IPS-15b (cell line): ENCODE results near the gene USP22.
"Not testable (repeated sequence)": the region's sequence is repeated elsewhere in the genome, so short reads cannot be mapped to it uniquely, and the experiment has no call there.

Experiments
- H3K27me3 ChIP-seq: one replicate; pipeline ENCODE4 v1.6.1; 2013; ENCODE audit warnings: low read length; ENCODE audit not compliant: control insufficient read depth, insufficient read depth
- H3K36me3 ChIP-seq: one replicate; pipeline ENCODE4 v1.6.1; 2013; ENCODE audit warnings: low read length; ENCODE audit not compliant: control insufficient read depth, insufficient read depth
- H3K4me1 ChIP-seq: one replicate; pipeline ENCODE4 v1.6.1; 2013; ENCODE audit warnings: mild to moderate bottlenecking, low read length; ENCODE audit not compliant: control insufficient read depth, insufficient read depth
- H3K4me3 ChIP-seq: one replicate; pipeline ENCODE4 v1.5.1; 2013; ENCODE audit warnings: low read depth, low read length
- H3K9ac ChIP-seq: one replicate; pipeline ENCODE4 v1.6.1; 2013; ENCODE audit warnings: low read depth, mild to moderate bottlenecking, low read length
- H3K9me3 ChIP-seq: one replicate; pipeline ENCODE4 v1.6.1; 2013; ENCODE audit warnings: mild to moderate bottlenecking, low read length; ENCODE audit not compliant: control insufficient read depth, insufficient read depth

The USP22 gene

GRCh38 chr17:21042458-21043295 is at the start of gene USP22:
TSS of gene USP22 (minus strand) at chr17:21043011. CDS start at chr17:21042835, 176 bp downstream.
- H3K27me3 ChIP-seq = no peaks in the 10 kb centered on the region

DNA sequence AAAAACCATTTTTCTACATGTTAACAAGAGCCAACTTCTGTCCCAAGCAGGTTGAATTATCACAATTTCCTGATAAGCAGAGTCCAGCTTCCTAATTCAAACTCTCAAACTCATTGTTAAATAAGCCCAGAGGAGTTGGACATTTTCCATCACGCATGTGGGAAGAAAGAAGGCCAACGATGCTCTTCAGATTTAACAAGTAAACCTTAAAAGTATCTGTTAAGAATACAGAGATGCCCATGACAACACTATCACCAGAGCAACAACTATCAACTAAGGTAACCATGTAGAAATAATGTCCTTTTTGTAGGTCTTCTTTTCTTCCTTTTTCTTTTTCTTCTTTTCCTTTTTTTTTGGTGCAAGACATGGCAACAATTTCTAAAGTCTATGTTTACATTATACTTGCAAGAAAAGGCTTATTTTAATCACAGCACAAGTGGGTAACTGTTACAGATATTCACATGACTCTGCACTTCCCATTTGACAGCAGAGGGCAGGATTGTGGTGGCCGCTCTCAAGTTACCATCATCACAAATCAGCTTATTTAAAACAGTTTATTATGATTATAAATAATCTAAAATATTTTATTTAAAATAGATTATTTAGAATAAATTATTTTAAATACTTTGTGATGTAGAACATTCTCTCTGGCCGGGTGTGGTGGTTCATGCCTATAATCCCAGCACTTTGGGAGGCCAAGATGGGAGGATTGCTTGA is 48.2 kb upstream of the USP22 start:
- H3K4me1 ChIP-seq = no peaks in the 10 kb centered on the region
- no peaks in the 10 kb centered on the region for H3K27me3 ChIP-seq
- no peak overlapping the region for H3K9ac ChIP-seq
- H3K4me3 ChIP-seq = no peak overlapping the region
- H3K36me3 ChIP-seq = no peaks in the 10 kb centered on the region
- no peaks in the 10 kb centered on the region for H3K9me3 ChIP-seq

More at GRCh38 chr17:21042458-21043295, at the start of gene USP22:
- Histone ChIP-seq H3K9ac (peak within 1 kb of the TSS; percentile 99), H3K36me3 (peaks cover 3% of the 10 kb centered on the region), H3K4me1 (peaks cover 10% of the 10 kb centered on the region), H3K9me3 (no peaks in the 10 kb centered on the region), H3K4me3 (peak within 1 kb of the TSS; percentile 90)

DNA sequence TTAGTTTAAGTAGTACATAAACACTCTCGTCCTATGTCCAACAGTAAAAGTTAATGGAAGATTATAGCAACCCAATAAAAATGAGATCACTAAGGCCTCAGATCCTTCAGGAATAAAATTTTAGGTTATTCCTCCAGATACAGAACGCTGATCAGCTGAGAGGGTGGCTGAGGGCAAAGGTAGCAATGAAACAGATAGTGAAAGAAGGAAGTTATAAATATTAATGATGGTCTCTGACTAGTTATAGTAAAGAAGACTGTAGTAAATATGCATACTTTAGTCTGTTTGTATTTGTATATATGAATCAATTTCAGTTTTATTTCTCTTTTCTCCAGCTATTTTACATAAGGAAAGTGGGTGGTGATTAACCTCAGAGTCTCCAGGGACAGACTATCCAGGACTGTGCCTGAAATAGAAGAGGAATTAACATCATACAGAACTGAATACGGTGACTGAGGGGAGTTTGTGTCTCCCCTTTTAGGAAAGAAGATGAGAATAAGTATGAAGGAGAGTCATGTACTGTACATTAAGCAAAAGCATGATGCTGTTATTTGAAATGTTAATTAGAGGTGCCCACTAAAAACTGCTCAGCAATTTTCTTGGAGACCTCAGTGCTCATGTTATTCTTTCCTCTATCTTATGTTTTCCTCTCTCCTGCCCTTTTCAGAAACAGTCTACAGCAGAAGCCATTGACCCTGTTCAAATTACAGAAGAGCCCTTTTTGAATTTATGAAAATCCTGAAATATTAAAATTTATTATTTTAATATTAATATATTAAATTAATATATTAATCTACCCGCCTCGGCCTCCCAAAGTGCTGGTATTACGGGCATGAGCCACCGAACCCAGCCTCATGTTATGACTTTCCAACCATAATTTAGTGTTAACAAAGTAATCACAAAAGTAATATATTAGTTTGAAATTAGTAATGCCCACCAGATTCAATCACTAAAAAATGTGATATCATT is 47.4 kb upstream of the USP22 start:
- H3K4me1 ChIP-seq = no peaks in the 10 kb centered on the region
- H3K36me3 ChIP-seq = no peaks in the 10 kb centered on the region
- H3K4me3 ChIP-seq = no peak overlapping the region
- no peaks in the 10 kb centered on the region for H3K9me3 ChIP-seq
- H3K9ac ChIP-seq = no peak overlapping the region
- no peaks in the 10 kb centered on the region for H3K27me3 ChIP-seq

GRCh38 chr17:21089145-21089544 is 46.3 kb upstream of the USP22 start:
- Histone ChIP-seq H3K27me3 (no peaks in the 10 kb centered on the region), H3K9me3 (no peaks in the 10 kb centered on the region), H3K9ac (no peak overlapping the region), H3K4me3 (no peak overlapping the region), H3K36me3 (no peaks in the 10 kb centered on the region), H3K4me1 (no peaks in the 10 kb centered on the region)

DNA sequence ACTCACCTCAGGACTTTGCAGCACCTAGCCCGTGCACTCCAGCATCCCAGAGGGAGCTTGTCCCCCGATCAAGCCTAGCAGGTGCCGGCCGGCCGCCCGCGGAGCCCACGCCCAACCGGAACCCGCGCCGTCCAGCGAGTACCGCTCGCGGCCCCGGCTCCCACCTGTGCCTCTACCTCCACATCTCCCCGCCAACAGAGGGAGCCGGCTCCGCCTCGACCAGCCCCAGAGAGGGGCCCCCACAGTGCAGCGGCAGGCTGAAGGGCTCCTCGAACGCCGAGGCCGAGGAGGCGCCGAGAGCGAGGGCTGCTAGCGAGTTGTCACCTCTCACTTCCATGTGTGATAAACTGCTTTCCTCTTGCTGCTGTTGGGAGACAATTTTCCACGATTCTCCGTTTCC is 42.9 kb upstream of the USP22 start:
- no peaks in the 10 kb centered on the region for H3K4me1 ChIP-seq
- no peak overlapping the region for H3K9ac ChIP-seq
- H3K4me3 ChIP-seq = no peak overlapping the region
- H3K36me3 ChIP-seq = no peaks in the 10 kb centered on the region
- no peaks in the 10 kb centered on the region for H3K9me3 ChIP-seq
- no peaks in the 10 kb centered on the region for H3K27me3 ChIP-seq

DNA sequence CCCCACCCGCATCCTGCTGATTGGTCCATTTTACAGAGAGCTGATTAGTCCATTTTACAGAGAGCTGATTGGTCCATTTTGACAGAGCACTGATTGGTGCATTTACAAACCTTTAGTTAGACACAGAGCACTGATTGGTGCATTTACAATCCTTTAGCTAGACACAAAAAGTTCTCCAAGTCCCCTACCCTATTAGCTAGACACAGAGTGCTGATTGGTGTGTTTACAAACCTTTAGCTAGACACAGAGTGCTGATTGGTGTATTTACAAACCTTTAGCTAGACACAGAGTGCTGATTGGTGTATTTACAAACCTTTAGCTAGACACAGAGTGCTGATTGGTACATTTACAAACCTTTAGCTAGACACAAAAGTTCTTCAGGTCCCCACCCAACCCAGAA is 42.5 kb upstream of the USP22 start:
- H3K27me3 ChIP-seq, H3K36me3 ChIP-seq, H3K4me1 ChIP-seq, H3K9me3 ChIP-seq, H3K4me3 ChIP-seq, H3K9ac ChIP-seq: not testable (repeated sequence)

DNA sequence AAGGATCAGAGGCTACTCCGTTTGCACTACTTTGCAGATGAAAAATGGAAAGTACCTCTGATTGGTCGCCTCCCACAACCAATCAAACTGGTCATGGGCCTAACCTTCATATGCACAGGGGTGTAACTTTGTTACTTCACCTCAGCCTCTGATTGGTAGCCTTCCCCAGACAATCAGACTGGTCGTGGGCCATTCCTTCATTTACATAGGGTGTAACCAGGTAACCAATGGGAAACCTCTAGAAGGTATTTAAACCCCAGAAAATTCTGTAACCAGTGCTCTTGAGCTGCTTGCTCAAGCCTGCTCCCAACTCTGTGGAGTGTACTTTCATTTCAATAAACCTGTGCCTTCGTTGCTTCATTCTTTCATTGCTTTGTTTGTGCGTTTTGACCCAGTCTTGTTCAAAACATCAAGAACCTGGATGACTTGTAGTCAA is 39.2 kb upstream of the USP22 start:
- no peak overlapping the region for H3K9ac ChIP-seq
- no peaks in the 10 kb centered on the region for H3K27me3 ChIP-seq
- H3K36me3 ChIP-seq = no peaks in the 10 kb centered on the region
- no peak overlapping the region for H3K4me3 ChIP-seq
- H3K4me1 ChIP-seq = peaks cover 3% of the 10 kb centered on the region
- no peaks in the 10 kb centered on the region for H3K9me3 ChIP-seq

GRCh38 chr17:21079196-21079595 is 36.4 kb upstream of the USP22 start:
- Histone ChIP-seq H3K36me3 (no peaks in the 10 kb centered on the region), H3K4me1 (peaks cover 3% of the 10 kb centered on the region), H3K27me3 (no peaks in the 10 kb centered on the region), H3K9me3 (no peaks in the 10 kb centered on the region), H3K9ac (no peak overlapping the region), H3K4me3 (no peak overlapping the region)

DNA sequence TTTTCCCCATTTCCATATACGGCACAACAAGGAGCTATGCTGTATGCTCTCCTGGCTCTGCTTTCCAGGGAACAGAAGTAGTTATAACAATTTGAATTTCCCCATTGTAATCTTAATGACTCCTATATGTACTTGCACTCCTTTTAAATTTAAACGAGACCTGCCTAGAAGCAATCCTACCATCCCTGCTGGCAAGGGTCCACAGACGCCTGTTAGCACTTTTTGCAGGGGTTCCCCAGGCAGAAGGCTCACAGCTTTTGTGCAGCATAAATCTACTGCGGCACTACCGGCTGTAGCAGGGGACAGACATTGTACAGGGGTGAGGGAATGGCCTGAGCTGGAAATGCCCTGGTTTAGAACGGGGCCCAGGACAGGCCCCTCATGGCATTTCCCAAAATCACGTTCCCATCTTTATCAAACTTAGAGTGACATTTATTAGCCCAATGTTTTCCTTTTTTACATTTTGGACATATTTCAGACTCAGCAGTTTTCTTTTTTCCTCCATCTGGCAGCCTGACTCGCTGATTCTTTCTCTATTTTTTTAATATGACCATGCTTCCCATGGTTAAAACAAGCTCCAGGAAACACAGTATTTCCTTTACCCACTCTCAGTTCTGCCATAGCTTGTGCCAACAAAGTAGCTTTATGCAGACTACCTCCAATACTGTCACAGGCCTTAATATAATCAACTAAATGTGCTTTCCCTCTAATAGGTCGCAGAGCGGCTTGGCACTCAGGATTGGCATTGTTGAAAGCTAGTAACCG is 35.4 kb upstream of the USP22 start:
- Histone ChIP-seq H3K9ac (no peak overlapping the region), H3K4me1 (peaks cover 3% of the 10 kb centered on the region), H3K27me3 (no peaks in the 10 kb centered on the region), H3K4me3 (no peak overlapping the region), H3K9me3 (no peaks in the 10 kb centered on the region), H3K36me3 (no peaks in the 10 kb centered on the region)

DNA sequence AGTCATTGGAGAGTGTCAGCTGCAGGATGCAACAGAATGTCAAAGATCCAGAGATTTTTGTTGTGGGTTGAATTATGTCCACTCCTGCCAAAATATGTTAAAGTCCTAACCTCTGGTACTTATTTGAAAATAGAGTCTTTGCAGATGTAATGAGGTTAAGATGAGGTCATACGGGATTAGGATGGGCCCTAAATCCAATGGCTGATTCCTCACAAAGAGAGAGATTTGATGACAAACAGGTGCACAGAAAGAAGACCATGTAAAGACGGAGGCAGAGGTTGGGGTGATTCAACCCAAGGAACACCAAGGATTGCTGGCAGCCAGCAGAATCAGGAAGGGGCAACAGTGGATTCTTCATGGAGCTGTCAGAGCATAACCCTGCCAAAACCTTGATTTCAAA is 34.5 kb upstream of the USP22 start:
- no peaks in the 10 kb centered on the region for H3K27me3 ChIP-seq
- peaks cover 3% of the 10 kb centered on the region for H3K4me1 ChIP-seq
- H3K36me3 ChIP-seq = no peaks in the 10 kb centered on the region
- no peak overlapping the region for H3K9ac ChIP-seq
- no peaks in the 10 kb centered on the region for H3K9me3 ChIP-seq
- H3K4me3 ChIP-seq = no peak overlapping the region

DNA sequence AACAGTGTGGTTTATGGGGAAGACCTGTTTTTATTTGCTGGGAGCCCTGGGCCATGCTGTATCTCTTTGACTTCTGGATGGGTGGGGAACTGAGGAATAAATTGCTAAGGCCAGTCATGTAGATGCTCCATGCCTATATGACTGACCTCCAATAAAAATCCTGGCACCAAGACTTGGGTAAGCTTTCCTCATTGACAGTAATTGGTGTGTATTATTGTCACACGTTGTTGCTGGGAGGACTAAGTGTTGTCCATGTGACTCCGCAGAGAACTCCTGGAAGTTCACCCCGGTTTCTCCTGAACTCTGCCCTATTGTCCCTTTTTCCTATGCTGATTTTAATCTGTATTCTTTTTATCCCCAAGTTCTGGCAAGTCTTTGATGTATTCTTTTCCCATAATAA is 33.4 kb upstream of the USP22 start:
- Histone ChIP-seq H3K9ac (no peak overlapping the region), H3K27me3 (no peaks in the 10 kb centered on the region)

More for the DNA sequence above, 33.4 kb upstream of the USP22 start:
- H3K36me3 ChIP-seq = no peaks in the 10 kb centered on the region
- H3K4me1 ChIP-seq = peaks cover 3% of the 10 kb centered on the region
- no peak overlapping the region for H3K4me3 ChIP-seq
- no peaks in the 10 kb centered on the region for H3K9me3 ChIP-seq
